ENCODE data around the gene IL1RAPL2.

Gene IL1RAPL2

DNA sequence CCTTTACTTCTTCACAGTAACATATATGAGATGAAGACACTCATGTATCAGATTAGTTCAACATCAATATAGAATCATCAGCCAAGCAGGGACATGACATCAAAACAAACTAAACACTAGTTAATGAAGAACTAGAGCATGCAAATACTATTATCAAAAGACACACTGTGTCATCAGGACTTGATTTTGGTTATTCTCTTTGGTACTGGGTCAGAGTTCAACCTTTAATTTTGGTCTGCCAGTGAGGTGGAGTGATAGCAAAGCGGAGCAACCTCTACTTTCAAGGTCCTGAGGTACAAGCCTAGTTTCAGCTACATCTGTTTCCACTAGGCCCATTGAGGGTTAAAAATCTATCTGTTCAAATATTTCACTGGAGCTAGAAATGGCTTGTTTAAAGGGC is 584.0 kb downstream of the IL1RAPL2 start:
- Histone ChIP-seq H3K27me3 (replicated peaks; ENCODE audit: control insufficient read depth, insufficient read depth, low read length) (no peaks in the 10 kb centered on the region), H3K4me3 (replicated peaks; ENCODE audit: low read depth, low read length) (no peak overlapping the region), H3K36me3 (ENCODE audit: control insufficient read depth, insufficient read depth, low read length) (no peaks in the 10 kb centered on the region)
- TF ChIP-seq, protein P1, sequence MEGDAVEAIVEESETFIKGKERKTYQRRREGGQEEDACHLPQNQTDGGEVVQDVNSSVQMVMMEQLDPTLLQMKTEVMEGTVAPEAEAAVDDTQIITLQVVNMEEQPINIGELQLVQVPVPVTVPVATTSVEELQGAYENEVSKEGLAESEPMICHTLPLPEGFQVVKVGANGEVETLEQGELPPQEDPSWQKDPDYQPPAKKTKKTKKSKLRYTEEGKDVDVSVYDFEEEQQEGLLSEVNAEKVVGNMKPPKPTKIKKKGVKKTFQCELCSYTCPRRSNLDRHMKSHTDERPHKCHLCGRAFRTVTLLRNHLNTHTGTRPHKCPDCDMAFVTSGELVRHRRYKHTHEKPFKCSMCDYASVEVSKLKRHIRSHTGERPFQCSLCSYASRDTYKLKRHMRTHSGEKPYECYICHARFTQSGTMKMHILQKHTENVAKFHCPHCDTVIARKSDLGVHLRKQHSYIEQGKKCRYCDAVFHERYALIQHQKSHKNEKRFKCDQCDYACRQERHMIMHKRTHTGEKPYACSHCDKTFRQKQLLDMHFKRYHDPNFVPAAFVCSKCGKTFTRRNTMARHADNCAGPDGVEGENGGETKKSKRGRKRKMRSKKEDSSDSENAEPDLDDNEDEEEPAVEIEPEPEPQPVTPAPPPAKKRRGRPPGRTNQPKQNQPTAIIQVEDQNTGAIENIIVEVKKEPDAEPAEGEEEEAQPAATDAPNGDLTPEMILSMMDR (IDR thresholded peaks at IDR 0.05; ENCODE audit: insufficient read depth, low read length, poor library complexity, severe bottlenecking) = no peak
- no peak for DNase-seq (ENCODE audit: extremely low read depth, insufficient read length)

DNA sequence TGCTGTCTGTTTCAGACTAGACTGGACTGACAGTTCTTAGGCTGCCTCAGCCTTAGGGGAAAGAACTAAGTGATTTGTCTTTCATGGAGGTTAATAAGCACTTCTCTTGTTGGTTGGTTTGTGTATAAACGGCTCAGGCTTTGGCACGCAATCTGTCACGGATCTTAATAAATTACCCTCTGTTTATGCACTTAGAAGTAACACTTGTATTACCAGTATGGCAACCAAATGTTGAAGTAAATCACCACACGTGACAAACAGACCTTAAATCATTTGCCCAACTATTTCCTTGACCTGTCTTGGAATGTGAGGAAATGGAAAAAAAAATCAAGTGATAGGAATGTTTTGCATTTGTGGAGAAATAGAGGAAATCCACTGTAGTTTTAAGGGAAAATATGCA is 584.6 kb downstream of the IL1RAPL2 start:
- TF ChIP-seq, protein P1 (IDR thresholded peaks at IDR 0.05; ENCODE audit: insufficient read depth, low read length, poor library complexity, severe bottlenecking) = no peak
- no peak for DNase-seq (ENCODE audit: extremely low read depth, insufficient read length)
- Histone ChIP-seq H3K27me3 (replicated peaks; ENCODE audit: control insufficient read depth, insufficient read depth, low read length) (no peaks in the 10 kb centered on the region), H3K36me3 (ENCODE audit: control insufficient read depth, insufficient read depth, low read length) (no peaks in the 10 kb centered on the region), H3K4me3 (replicated peaks; ENCODE audit: low read depth, low read length) (no peak overlapping the region)

DNA sequence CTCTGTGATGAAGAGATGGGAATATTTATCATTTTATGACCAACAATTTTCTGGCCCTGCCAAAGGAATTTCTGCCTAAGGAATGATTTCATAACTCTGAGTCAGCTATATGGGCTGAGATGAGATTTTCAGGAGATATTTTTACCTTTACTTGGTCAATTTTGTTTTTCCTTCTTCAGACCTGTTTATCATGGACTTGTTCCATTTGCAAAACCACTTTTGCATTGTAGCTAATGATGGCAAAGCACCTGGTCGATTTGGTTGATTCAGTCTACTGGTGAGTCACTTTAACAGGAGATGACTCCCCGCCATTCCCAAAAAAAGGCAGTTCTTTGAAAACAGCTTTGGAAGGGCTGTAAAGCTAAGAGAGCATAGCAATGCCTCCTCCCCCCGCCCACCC is 601.2 kb downstream of the IL1RAPL2 start:
- H3K27me3 ChIP-seq (replicated peaks; ENCODE audit: control insufficient read depth, insufficient read depth, low read length) = no peaks in the 10 kb centered on the region
- no peak for DNase-seq (ENCODE audit: extremely low read depth, insufficient read length)
- no peaks in the 10 kb centered on the region for H3K36me3 ChIP-seq (ENCODE audit: control insufficient read depth, insufficient read depth, low read length)
- TF ChIP-seq, protein P1 (IDR thresholded peaks at IDR 0.05; ENCODE audit: insufficient read depth, low read length, poor library complexity, severe bottlenecking) = no peak
- H3K4me3 ChIP-seq (replicated peaks; ENCODE audit: low read depth, low read length) = no peak overlapping the region

DNA sequence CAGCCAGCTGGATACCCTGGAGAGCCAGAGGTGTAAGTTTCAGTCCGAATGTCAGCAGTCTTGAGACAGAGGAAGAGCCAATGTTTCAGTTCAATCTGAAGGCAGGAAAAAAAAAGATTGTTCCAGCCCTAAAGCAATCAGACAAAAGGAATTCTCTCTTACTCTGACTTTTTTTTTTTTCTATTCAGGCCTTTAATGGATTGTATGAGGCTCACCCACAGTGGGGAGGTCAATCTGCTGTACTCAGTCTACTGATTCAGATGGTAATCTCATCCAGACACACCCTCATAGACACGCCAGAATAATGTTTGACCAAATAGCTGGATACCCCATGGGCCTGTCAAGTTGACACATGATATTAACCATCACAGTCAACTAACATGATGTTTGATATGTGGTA is 602.6 kb downstream of the IL1RAPL2 start:
- DNase-seq (ENCODE audit: extremely low read depth, insufficient read length) = no peak
- H3K36me3 ChIP-seq (ENCODE audit: control insufficient read depth, insufficient read depth, low read length) = no peaks in the 10 kb centered on the region
- TF ChIP-seq, protein P1 (IDR thresholded peaks at IDR 0.05; ENCODE audit: insufficient read depth, low read length, poor library complexity, severe bottlenecking) = no peak

DNA sequence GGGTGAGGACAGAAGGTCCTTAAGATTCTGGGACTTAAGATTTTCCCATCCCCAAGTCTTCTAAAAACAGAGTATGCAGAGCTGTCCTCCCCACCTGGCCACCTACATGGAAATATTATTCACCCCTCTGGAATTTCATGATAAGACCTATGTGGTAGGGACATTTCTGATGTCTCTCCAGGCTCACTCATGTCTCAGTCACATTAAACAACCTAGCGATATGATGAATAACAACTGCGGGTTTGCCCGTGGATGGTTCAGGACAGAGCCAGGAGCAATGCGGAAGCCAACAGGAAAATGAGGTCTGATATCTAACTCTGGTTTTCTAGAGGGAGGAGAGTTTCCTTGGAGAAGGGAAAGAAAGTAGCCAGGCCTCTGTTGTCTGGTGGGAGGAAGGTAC is 607.1 kb downstream of the IL1RAPL2 start:
- no peaks in the 10 kb centered on the region for H3K36me3 ChIP-seq (ENCODE audit: control insufficient read depth, insufficient read depth, low read length)
- TF ChIP-seq, protein P1 (IDR thresholded peaks at IDR 0.05; ENCODE audit: insufficient read depth, low read length, poor library complexity, severe bottlenecking) = no peak
- no peak for DNase-seq (ENCODE audit: extremely low read depth, insufficient read length)
- H3K27me3 ChIP-seq (replicated peaks; ENCODE audit: control insufficient read depth, insufficient read depth, low read length) = no peaks in the 10 kb centered on the region
- no peak overlapping the region for H3K4me3 ChIP-seq (replicated peaks; ENCODE audit: low read depth, low read length)

More for the DNA sequence above, 602.6 kb downstream of the IL1RAPL2 start:
- H3K4me3 ChIP-seq (replicated peaks; ENCODE audit: low read depth, low read length) = no peak overlapping the region
- no peaks in the 10 kb centered on the region for H3K27me3 ChIP-seq (replicated peaks; ENCODE audit: control insufficient read depth, insufficient read depth, low read length)

DNA sequence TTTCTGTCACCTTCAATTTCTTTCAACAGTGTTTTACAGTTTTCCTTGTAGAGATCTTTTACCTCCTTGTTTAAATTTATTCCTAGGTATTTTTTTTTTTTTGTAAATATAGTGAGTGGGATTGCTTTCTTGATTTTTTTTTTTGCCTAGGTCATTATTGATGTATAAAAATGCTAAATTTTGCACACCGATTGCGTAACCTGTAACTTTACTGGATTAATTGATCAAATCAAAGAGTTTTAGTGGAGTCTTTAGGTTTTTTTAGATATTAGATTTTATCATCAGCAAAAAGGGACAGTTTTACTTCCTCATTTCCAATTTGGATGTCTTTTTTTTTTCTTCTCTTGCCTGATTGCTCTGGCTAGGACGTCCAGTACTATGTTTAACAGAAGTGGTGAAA is 613.6 kb downstream of the IL1RAPL2 start:
- Histone ChIP-seq H3K4me3 (replicated peaks; ENCODE audit: low read depth, low read length) (no peak overlapping the region), H3K36me3 (ENCODE audit: control insufficient read depth, insufficient read depth, low read length) (no peaks in the 10 kb centered on the region), H3K27me3 (replicated peaks; ENCODE audit: control insufficient read depth, insufficient read depth, low read length) (no peaks in the 10 kb centered on the region)
- TF ChIP-seq, protein P1 (IDR thresholded peaks at IDR 0.05; ENCODE audit: insufficient read depth, low read length, poor library complexity, severe bottlenecking) = no peak
- no peak for DNase-seq (ENCODE audit: extremely low read depth, insufficient read length)

Measured in GM06990 (cell line).